Measurements from ENCODE around the gene ITFG1.
A peak's percentile ranks its signal among the peaks of the same experiment; 100 is the strongest.

ITFG1 gene

GRCh38 chr16:47460711-47461597 is at the start of gene ITFG1, which contains the start of gene PHKB:
TSS of gene ITFG1 (minus strand) at chr16:47461063. CDS start at chr16:47461045, 18 bp downstream.
TSS of gene PHKB (plus strand) at chr16:47461331. CDS start at chr16:47461351, 20 bp downstream.
- DNase-seq, result peak; percentile 96

DNA sequence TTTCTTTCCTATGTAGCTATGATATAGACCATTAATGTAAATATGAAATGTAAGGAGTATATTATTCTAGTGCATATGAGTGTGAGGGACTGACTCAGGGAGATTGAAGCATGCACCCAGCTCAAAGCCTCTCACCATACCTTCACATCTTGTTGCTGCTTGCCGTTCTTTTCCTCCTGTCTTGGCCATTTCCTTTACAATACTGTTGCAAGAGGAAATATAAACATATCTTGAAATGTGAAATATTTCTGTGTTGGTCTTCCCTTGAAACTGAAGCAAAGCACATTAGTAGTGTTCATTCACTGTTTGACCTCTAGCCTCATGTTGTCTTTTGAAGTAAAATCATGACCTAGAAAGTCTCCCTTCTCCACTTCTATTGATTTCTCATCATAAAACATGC is 46.8 kb upstream of the ITFG1 start:
- DNase-seq, result no peak

DNA sequence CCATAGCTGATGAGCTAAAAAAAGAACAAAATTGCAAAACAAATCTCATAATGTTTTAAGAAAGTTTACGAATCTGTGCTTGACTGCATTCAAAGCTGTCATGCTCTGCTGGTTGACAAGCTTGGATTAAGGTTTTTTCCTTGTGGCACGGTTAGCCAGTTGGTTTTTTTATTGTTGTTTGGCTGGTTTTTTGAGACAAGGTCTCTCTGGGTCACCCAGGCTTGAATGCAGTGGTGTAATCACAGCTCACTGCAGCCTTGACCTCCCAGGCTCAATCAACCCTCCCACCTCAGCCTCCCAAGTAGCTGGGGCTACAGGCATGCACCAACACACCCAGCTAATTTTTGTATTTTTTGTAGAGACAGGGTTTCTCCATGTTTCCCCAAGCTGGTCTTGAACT is 45.9 kb upstream of the ITFG1 start:
- DNase-seq, result no peak

DNA sequence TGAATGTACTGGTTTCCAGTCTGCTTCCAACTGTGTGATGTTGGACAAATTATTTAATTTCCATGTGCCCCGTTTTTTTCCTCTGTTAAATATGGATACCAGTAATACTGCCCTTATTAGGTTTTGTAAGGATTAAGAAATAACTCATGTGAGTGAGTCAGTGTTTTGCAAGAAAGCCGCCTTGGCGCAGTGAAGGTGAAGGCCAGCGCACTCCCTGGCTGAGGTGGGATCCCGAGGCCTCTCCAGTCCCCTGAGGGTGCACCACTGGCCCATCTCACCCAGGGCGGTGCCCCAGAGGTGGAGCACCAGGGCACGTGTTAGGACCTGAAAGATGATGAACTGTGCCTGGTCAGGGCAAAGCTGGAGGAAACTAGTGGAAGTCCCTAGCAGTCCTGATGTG is 43.7 kb upstream of the ITFG1 start:
- no peak for DNase-seq

- DNase-seq, result no peak
Observed at GRCh38 chr16:47503936-47504335, 43.1 kb upstream of the ITFG1 start.

DNA sequence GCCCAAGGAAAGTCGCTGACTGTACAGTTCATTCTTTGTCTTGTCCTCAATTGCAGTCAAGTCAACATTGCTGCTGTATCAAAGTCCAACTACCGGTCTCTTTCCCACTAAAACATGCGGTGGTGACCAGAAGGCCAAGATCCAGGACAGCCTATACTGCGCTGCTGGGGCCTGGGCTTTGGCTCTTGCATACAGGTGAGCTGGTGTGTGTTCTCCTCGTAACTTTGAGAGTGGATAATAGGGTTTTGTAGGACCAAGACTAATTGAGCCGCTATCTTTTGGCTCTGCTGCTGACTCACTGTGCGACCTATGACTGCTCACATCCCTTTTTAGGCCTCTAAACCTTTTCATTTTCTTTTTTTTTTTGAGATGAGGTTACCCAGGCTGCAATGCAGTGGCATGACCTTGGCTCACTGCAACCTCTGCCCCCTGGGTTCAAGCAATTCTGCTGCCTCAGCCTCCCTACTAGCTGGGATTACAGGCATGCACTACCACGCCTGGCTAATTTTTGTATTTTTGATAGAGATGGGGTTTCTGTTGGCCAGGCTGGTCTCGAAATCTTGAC is 38.9 kb upstream of the ITFG1 start:
- no peak for DNase-seq

DNA sequence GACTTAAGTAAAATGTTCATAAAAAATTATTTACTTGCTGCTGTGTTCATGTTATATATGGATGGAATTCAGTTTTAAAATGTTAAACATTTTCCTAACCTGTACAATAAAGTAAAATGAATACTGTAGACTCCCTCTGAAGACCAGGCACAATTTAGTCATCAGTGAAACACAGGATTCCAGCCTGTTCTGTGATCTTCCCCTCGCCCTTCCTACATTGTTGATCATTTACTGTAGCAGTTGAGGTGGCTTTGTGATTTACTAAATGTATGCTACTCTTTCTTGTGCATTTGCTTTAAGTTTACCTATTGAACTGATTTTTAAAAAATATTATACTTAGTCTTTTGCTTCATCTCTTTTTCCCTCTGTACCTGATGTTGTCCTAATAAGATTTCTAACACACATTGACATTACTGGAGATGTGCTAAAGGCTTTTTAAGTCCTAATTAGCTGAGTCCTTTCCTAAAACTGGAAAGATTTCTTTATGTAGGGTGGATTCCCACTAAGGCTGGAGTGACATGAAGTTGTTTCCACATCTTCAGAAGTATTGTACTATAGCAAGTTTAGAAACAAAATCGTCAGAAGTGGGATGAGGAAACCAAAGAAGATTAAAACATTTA is 38.3 kb upstream of the ITFG1 start:
- no peak for DNase-seq

GRCh38 chr16:47493381-47494337 is 32.8 kb upstream of the ITFG1 start:
- no peak for DNase-seq

GRCh38 chr16:47492428-47493377 is 31.8 kb upstream of the ITFG1 start:
- DNase-seq, result peak; percentile 38

- no peak for DNase-seq
Observed at GRCh38 chr16:47492036-47492427, 31.2 kb upstream of the ITFG1 start.

DNA sequence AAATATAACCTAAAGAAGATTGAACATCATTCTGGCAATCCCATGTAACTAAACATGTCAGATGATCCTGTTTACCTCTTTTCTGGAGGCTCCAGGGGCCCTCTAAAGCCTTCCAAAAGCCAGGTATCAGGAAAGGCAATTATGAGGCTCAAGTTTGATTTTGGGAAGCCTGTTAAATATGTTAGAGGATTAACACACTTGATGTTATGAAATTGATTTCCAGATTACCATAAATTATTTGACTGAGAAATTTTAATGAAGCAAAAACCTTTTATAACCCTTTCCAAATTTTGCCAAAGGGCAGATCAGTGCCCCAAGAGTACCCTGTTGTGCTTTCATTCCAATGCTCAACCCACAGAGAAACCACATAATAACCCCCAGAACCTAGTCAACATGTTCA is 29.6 kb upstream of the ITFG1 start:
- no peak for DNase-seq

DNA sequence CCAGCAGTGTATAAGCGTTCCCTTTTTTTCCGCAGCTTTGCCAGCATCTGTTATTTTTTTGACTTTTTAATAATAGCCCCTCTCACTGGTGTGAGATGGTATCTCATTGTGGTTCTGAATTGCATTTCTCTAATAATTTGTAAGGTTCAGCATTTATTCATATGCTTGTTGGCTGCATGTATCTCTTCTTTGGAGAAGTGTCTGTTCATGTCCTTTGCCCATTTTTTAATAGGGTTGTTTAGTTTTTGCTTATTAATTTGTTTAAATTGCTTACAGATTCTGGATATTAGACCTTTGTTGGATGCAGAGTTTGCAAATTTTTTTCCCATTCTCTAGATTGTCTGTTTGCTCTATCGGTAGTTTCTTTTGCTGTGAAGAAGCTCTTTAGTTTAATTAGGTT is 27.2 kb upstream of the ITFG1 start:
- no peak for DNase-seq

DNA sequence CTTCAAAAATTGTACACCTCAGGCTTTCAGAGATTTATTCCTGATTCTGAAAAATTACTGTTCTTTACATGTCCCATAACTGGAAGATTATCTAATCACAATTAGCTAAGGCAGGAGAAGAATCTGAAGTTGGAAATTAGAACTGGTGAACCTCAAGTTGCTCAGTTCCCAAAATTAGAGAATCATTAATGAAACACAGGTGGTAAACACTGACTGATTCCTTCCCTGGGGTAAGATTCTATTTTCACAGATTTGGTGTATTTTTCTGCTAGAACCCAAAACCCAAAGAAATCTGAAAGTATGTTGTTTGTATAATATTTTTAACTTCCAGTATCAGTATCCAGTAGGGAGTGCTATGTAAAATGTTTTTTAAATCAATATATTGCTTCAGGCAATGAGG is 26.0 kb upstream of the ITFG1 start:
- DNase-seq, result no peak

DNA sequence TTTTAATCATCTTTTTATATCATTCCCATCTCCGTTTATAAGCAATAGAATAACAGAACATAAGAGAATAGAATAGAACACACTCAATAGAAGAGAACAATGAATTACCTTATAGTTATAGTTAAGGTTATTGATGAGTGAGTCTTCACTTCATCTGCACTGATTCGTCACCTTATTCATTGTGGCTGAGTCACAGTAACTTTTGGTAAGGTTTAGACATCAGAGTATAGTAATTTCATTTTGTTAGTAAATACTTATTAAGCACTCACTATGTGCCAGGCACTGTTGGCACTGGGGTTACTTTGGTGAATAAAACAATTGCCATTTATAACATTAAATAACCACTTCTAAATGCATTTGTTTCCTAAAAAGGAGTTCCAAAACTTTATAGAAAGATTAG is 22.8 kb upstream of the ITFG1 start:
- no peak for DNase-seq

- no peak for DNase-seq
Observed at GRCh38 chr16:47481698-47482374, 21.0 kb upstream of the ITFG1 start.

GRCh38 chr16:47480410-47480809 is 19.5 kb upstream of the ITFG1 start:
- no peak for DNase-seq

GRCh38 chr16:47477679-47478078 is 16.8 kb upstream of the ITFG1 start:
- DNase-seq, result no peak

- no peak for DNase-seq
Observed at GRCh38 chr16:47476654-47477345, 15.9 kb upstream of the ITFG1 start.

- DNase-seq, result no peak
Observed at GRCh38 chr16:47475786-47476185, 14.9 kb upstream of the ITFG1 start.

- no peak for DNase-seq
Observed at GRCh38 chr16:47473792-47474191, 12.9 kb upstream of the ITFG1 start.

Data from activated CD4-positive, CD25-positive, alpha-beta regulatory T cell treated with anti-CD3 and anti-CD28 coated beads, Interleukin-2, amount 50 U/mL, for 72 hours (primary cell).